ENCODE results near the gene FBXO8. TPM values are rescaled to one million over a fixed set of nuclear protein-coding genes. Genes with fewer than 3 reads are reported as not detected.

FBXO8 gene
- polyA plus RNA-seq, 2 of the 4 experiments (the other 2 are of a cell fraction), result 10.3 to 19.5 TPM

GRCh38 chr4:174316546-174316945 is 33.1 kb upstream of the FBXO8 start:
- H3K9me3 ChIP-seq, result no peaks in the 10 kb centered on the region
- no peak overlapping the region for H3K4me2 ChIP-seq
- WGBS (ENCODE audit: missing lambda C conversion rate), result 59% methylated on average over 1 of the region's 1 CpG
- H3K4me1 ChIP-seq, result peaks cover 18% of the 10 kb centered on the region; the same call in 2 of the 3 replicates
- no peak for FAIRE-seq
- no peak overlapping the region for H3K27ac ChIP-seq
- ATAC-seq, result no peak
- ChIA-PET POLR2A (no interaction called here), CTCF (no interaction called here)
- TF ChIP-seq PBX3 (IDR thresholded peaks at IDR 0.05), result no peak
- no peak for TF ChIP-seq GATA3 (IDR thresholded peaks at IDR 0.05; ENCODE audit: borderline replicate concordance)
- TF ChIP-seq RCOR1 (IDR thresholded peaks at IDR 0.05; ENCODE audit: low read depth, low read length), result no peak
- no peak for TF ChIP-seq NR3C1 (IDR thresholded peaks at IDR 0.05)
- no peak for TF ChIP-seq HEYL (CRISPR knock-in tag; IDR thresholded peaks at IDR 0.05)
- TF ChIP-seq HDAC2 (IDR thresholded peaks at IDR 0.05), result no peak
- TF ChIP-seq NFE2L2 (conservative IDR thresholded peaks at IDR 0.05; ENCODE audit: low read length), result no peak
- TF ChIP-seq BCL3 (IDR thresholded peaks at IDR 0.05), result no peak
- TF ChIP-seq HOXB13 (CRISPR knock-in tag; IDR thresholded peaks at IDR 0.05; ENCODE audit: low read depth), result no peak
- no peak for TF ChIP-seq ZSCAN20 (CRISPR knock-in tag; IDR thresholded peaks at IDR 0.05)
- TF ChIP-seq NPAS2 (CRISPR knock-in tag; IDR thresholded peaks at IDR 0.05; ENCODE audit: borderline replicate concordance), result no peak
- no peak for TF ChIP-seq TFCP2L1 (CRISPR knock-in tag; IDR thresholded peaks at IDR 0.05)
- no peak for TF ChIP-seq POLR2AphosphoS2 (conservative IDR thresholded peaks at IDR 0.05; ENCODE audit: low read length)
- TF ChIP-seq KDM5A (IDR thresholded peaks at IDR 0.05), result no peak
- no peak for TF ChIP-seq MYC (IDR thresholded peaks at IDR 0.05; ENCODE audit: borderline replicate concordance, low read length)
- no peak for TF ChIP-seq ESRRA (IDR thresholded peaks at IDR 0.05; ENCODE audit: borderline replicate concordance, low read length)
- no peak for TF ChIP-seq MAX (IDR thresholded peaks at IDR 0.05)
- no peak for TF ChIP-seq ATOH8 (CRISPR knock-in tag; IDR thresholded peaks at IDR 0.05; ENCODE audit: low read depth)
- no peak for DNase-seq (ENCODE audit: low read depth in 1 of 2, low spot score in 1 of 2)
- H3K4me3 ChIP-seq, result no peak overlapping the region

- 47% methylated on average over 3 of the region's 3 CpGs for WGBS (ENCODE audit: missing lambda C conversion rate)
- Histone ChIP-seq H3K4me3 (no peak overlapping the region), H3K4me1 (peaks cover 18% of the 10 kb centered on the region; the same call in 2 of the 3 replicates), H3K27ac (no peak overlapping the region), H3K4me2 (no peak overlapping the region), H3K9me3 (no peaks in the 10 kb centered on the region)
- ATAC-seq (peak in 1 of 2 experiments; percentile 34; a peak in 1 of 6 replicates), DNase-seq (ENCODE audit: low read depth in 1 of 2, low spot score in 1 of 2) (peak in 1 of 2 experiments; percentile 15), FAIRE-seq (no peak)
- ChIA-PET POLR2A (no interaction called here), CTCF (interaction anchor here (1.1 to 1.4 kb wide), 2 partner anchors 92 to 809 kb away, joined by 3 to 4 read pairs; no protein-coding TSS in a partner anchor)
- no peak for TF ChIP-seq CEBPB (IDR thresholded peaks at IDR 0.05)
- peak; percentile 32 for TF ChIP-seq MAFK (IDR thresholded peaks at IDR 0.05; ENCODE audit: partially characterized antibody)
- TF ChIP-seq CHD4 (IDR thresholded peaks at IDR 0.05; ENCODE audit: borderline replicate concordance), result no peak
- TF ChIP-seq RAD21 (conservative IDR thresholded peaks at IDR 0.05 in 1 of 2, IDR thresholded peaks at IDR 0.05 in 1 of 2), result no peak
- no peak for TF ChIP-seq KDM5A (IDR thresholded peaks at IDR 0.05)
- TF ChIP-seq MAX (IDR thresholded peaks at IDR 0.05), result peak; percentile 36; the same call in 1 of the 2 replicates
- TF ChIP-seq RARB (CRISPR knock-in tag; IDR thresholded peaks at IDR 0.05), result no peak
- TF ChIP-seq CBX2 (IDR thresholded peaks at IDR 0.05; ENCODE audit: borderline replicate concordance, low read depth), result no peak
- no peak for TF ChIP-seq NFE2L2 (conservative IDR thresholded peaks at IDR 0.05; ENCODE audit: low read length)
- no peak for TF ChIP-seq HOXB13 (CRISPR knock-in tag; IDR thresholded peaks at IDR 0.05; ENCODE audit: low read depth)
- no peak for TF ChIP-seq BCL3 (IDR thresholded peaks at IDR 0.05)
- no peak for TF ChIP-seq GATA3 (IDR thresholded peaks at IDR 0.05; ENCODE audit: borderline replicate concordance)
- TF ChIP-seq HOXA7 (CRISPR knock-in tag; IDR thresholded peaks at IDR 0.05), result no peak
- TF ChIP-seq EHMT2 (IDR thresholded peaks at IDR 0.05; ENCODE audit: low read depth), result no peak
- TF ChIP-seq PHF8 (IDR thresholded peaks at IDR 0.05; ENCODE audit: borderline replicate concordance, low read depth), result no peak
- no peak for TF ChIP-seq POLR2AphosphoS2 (conservative IDR thresholded peaks at IDR 0.05; ENCODE audit: low read length)
- TF ChIP-seq ZSCAN20 (CRISPR knock-in tag; IDR thresholded peaks at IDR 0.05), result no peak
- TF ChIP-seq ELK1 (IDR thresholded peaks at IDR 0.05; ENCODE audit: low read depth, low read length), result no peak
- no peak for TF ChIP-seq FOSL2 (IDR thresholded peaks at IDR 0.05)
- 0 out of 2 replicates have a peak, but pooled peaks have one; percentile 22 for TF ChIP-seq FOSL2 (CRISPR knock-in tag; IDR thresholded peaks at IDR 0.05)
- no peak for TF ChIP-seq FOSB (CRISPR knock-in tag; IDR thresholded peaks at IDR 0.05)
- TF ChIP-seq JUN (IDR thresholded peaks at IDR 0.05), result no peak
Measured at GRCh38 chr4:174314770-174315169, 31.3 kb upstream of the FBXO8 start.
